GM21526 (cell line): ENCODE measurements around the gene GHRH.

Source experiments
- ATAC-seq: cut with Tn5 transposase; IDR thresholded peaks from one replicate; pipeline ENCODE4 v1.9.1; 2021; ENCODE audit warnings: moderate library complexity; ENCODE audit not compliant: unreplicated experiment, low FRiP score

The GHRH gene

DNA sequence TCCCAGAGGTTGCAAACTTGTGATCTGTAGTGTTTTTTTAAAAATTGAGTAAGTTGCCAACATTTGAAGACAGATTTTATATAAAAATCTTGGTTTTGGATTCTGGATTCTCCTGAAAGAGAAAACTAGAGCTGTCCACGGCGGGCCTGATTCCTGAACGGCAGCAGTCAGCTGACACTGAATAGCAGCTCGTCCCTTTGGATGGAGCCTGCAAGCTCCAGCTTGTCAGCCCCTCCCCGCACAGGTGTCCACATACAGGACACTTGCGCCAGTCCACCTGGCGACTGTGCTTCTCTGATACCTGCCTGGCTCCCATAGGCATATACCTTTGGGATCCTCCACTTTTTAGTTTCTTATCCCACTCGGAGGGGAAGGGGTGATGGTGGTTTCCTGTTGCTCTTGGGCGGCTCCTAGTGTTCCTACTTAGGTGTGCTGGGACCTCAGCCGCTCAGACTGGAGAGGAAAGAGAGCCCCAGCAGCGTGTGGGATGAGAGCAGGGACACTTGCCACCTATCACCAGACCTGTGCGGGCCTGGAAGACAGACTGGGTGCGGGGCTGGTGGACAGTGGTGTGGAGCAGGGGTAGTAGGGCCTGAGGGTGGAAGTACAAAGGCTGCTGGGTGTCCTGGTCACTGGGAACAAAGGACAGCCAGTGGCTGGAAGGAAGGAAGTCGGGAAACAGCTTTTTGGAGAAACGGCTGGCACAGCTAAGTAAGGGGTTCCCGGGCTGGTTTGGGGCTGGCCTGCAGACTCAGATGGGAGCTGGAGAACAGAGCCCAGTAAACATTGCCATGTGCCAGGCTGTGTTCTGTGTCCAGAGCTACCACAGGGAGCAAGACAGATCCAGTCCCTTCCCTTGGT is 18.3 kb downstream of the GHRH start:
- no peak for ATAC-seq

DNA sequence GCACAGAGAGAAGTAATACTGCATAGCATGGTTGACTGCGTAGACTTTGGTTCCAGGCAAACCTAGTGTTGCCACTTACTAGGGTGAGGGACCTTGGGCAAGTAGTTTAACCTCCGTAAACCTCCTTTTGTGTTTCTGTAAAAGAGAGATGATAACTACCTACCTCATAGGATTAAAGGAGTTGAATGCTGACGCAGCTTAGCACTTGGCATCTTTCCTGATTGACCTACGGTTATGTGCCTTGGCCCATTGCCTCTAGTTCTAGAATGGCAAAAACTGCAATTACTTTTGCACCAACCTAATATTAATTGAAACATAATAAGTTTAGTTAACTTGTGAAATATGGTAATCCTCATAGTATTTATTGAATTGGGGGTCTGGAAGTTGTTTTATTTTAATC is 19.1 kb downstream of the GHRH start:
- no peak for ATAC-seq

- ATAC-seq: no peak
Observed at GRCh38 chr20:37240337-37241067, 21.1 kb downstream of the GHRH start.

DNA sequence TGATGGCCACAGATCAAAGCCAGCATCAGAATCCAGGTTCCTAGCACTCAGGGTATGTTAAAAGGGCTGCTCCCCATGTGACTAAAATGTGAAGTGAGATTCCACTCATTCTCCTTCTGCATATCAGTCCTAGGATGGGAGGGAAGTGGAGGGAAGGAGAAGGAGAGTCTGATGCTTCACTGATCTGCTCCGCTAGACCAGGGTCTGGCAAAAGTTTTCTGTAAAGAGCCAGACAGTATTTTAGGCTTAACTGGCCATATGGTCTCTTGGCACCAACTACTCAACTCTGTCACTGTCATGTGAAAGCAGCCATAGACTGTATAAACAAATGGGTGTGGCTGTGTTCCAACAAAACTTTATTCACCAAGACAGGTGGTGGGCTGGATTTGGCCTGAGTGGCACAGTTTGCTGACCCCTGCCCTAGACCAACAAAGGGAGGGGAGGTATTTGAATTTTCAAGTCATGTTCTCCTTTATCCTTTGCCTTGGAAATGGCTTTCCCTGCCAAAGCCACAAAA is 22.6 kb downstream of the GHRH start:
- no peak for ATAC-seq

GRCh38 chr20:37238426-37238825 is 23.2 kb downstream of the GHRH start:
- no peak for ATAC-seq

GRCh38 chr20:37237656-37238055 is 24.0 kb downstream of the GHRH start:
- ATAC-seq: no peak

DNA sequence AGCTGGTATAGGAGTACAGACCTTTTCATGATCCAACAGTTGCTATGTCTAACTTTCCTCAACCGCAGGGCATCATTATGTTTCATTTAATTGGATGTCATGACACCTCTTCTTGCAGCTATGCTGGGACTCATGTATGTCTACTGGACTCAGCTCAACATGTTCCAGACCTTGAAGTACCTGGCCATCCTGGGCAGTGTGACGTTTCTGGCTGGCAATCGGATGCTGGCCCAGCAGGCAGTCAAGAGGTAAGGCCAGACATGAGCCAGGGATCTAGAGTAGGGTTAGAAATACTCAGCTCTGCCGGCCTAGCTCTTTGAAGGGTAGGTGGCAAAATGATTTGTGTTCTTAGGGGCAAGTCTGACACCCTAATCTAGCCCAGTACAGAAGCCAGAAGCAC is 25.2 kb downstream of the GHRH start:
- ATAC-seq: no peak

GRCh38 chr20:37235065-37235464 is 26.5 kb downstream of the GHRH start:
- ATAC-seq: no peak

GRCh38 chr20:37234254-37234581 is 27.4 kb downstream of the GHRH start:
- ATAC-seq: no peak

GRCh38 chr20:37233548-37234253 is 27.9 kb downstream of the GHRH start:
- no peak for ATAC-seq

- no peak for ATAC-seq
Observed at GRCh38 chr20:37231947-37232630, 29.5 kb downstream of the GHRH start.

DNA sequence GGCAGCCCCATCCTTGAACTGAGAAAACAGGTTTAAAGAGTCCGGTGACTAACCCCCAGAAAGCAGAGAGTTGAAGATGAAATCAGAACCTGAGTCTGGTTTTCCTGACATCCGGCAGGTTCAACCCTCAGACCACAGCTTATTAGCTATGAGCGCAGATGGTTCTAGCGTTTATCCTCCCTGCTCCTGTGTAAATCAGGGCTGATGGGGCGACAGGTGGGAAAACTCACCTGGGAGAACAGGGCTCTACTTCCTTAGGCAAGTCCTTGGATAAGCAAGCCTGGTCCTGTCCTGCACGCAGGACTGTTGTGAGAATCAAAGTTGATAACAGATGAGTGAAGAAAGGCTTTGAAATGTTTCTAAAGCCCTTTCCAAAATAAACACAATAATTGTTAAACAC is 31.4 kb downstream of the GHRH start:
- ATAC-seq: no peak

- no peak for ATAC-seq
Observed at GRCh38 chr20:37229357-37229756, 32.3 kb downstream of the GHRH start.

- ATAC-seq: no peak
Observed at GRCh38 chr20:37228656-37229055, 33.0 kb downstream of the GHRH start.

DNA sequence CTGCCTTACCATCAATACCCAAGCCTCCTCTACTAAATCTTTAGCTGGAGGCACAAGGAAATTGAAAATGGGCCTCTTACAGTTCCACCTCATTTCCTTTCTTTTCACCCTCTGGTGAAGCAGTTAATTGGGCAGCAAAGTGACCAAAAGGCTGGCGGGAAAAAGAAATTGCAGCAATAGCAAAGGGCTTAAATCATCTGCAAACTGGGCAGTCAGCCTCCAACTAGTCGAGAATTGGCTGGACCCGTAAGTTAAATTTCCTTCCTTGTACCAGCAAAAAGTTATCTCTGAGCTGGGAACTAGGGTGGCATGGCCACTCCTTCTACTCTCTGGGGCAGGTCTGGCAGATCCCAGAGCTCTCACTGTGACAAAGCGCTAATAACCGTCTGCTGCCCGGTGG is 33.5 kb downstream of the GHRH start:
- ATAC-seq: no peak

GRCh38 chr20:37226889-37227288 is 34.7 kb downstream of the GHRH start:
- no peak for ATAC-seq

DNA sequence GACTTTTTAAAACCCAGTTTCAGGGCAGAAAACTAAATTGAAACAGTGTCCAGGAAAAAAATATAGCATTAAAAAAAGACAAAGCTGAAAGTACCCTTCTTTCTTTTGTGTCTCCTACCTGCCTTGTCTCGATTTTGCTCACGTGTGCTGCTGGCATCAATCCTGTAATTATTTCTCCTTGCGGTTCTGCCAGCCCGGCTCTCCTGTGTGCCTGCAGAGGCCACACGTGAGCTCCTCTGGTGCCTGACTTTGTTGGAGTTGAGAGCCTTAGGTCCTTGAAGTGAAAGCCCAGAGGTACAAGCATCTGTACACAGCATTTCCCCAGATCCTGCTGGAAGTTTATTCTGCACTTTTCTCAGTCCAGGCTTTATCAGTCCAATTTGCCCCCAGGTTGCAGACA is 36.5 kb downstream of the GHRH start:
- ATAC-seq: no peak

- ATAC-seq: no peak
Observed at GRCh38 chr20:37223053-37223452, 38.6 kb downstream of the GHRH start.

GRCh38 chr20:37222086-37222485 is 39.5 kb downstream of the GHRH start:
- no peak for ATAC-seq

DNA sequence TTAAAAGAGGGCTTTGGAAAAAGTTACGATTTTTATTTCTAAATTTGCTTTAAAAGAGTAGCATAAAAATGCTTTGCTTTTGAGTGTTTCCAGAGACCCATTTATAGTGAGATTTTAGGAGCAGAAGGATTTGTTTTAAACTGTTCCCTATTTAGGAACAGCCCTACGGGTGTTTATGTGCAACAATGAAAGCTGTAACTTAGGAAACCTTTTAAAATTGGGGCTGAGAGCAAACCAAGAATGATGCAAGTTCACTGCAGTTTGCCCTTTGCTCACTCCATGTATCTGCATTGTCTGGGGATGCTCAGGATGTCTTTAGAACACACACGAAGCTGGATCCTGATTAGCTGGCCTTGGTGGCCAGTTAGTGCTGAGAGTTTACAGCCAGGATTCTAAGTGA is 40.9 kb downstream of the GHRH start:
- no peak for ATAC-seq
